HL-60/S4 (cell line): ENCODE measurements around the gene ZNF718.
"Not testable (repeated sequence)": the region's sequence is repeated elsewhere in the genome, so short reads cannot be mapped to it uniquely, and the experiment has no call there.

ENCODE experiments used
- in situ Hi-C: fragments of 300-500 bp; cut with MboI; formaldehyde crosslinking; loops from 2 replicates; pipeline ENCODE4 v1.14.3; 2022; ENCODE audit warnings: low sequenced_read_pairs

The ZNF718 gene

GRCh38 chr4:124275-125081, at the start of gene ZNF718:
ZNF718 (plus strand) TSS chr4:124501; CDS start chr4:124671, 170 bp downstream.
- in situ Hi-C loops, result no loop called here

GRCh38 chr4:85951-86350, 38.4 kb upstream of the ZNF718 start:
- in situ Hi-C loops, result no loop called here

GRCh38 chr4:86559-87324, 37.6 kb upstream of the ZNF718 start:
- in situ Hi-C loops, result not testable (repeated sequence)

GRCh38 chr4:98386-98785, 25.9 kb upstream of the ZNF718 start:
- in situ Hi-C loops, result no loop called here

GRCh38 chr4:99863-100262, 24.4 kb upstream of the ZNF718 start:
- in situ Hi-C loops, result no loop called here

- in situ Hi-C loops, result no loop called here
These were observed 17.2 kb upstream of the ZNF718 start for GRCh38 chr4:107083-107443.

- in situ Hi-C loops, result no loop called here
These were observed 16.6 kb upstream of the ZNF718 start for GRCh38 chr4:107444-108429.

GRCh38 chr4:112771-113170, 11.5 kb upstream of the ZNF718 start:
- in situ Hi-C loops, result no loop called here

GRCh38 chr4:113732-114131, 10.6 kb upstream of the ZNF718 start:
- in situ Hi-C loops, result no loop called here

- in situ Hi-C loops, result no loop called here
These were observed 10.2 kb upstream of the ZNF718 start for GRCh38 chr4:114149-114548.

- in situ Hi-C loops, result no loop called here
These were observed 7.8 kb upstream of the ZNF718 start for GRCh38 chr4:116499-116898.

GRCh38 chr4:120616-121015, 3.7 kb upstream of the ZNF718 start:
- in situ Hi-C loops, result no loop called here

- in situ Hi-C loops, result no loop called here
These were observed 2.8 kb upstream of the ZNF718 start for GRCh38 chr4:121408-122084.

GRCh38 chr4:123922-124274, 403 bp upstream of the ZNF718 start:
- in situ Hi-C loops, result not testable (repeated sequence)

GRCh38 chr4:125091-125771, 930 bp downstream of the ZNF718 start:
- in situ Hi-C loops, result no loop called here

GRCh38 chr4:125833-126232, 1.5 kb downstream of the ZNF718 start:
- in situ Hi-C loops, result no loop called here

GRCh38 chr4:132483-132882, 8.2 kb downstream of the ZNF718 start:
- in situ Hi-C loops, result no loop called here

- in situ Hi-C loops, result no loop called here
These were observed 14.6 kb downstream of the ZNF718 start for GRCh38 chr4:138935-139334.

- in situ Hi-C loops, result no loop called here
These were observed 15.4 kb downstream of the ZNF718 start for GRCh38 chr4:139691-140090.

- in situ Hi-C loops, result no loop called here
These were observed 22.3 kb downstream of the ZNF718 start for GRCh38 chr4:146621-147020.
